LNCAP (cell line): Measurements from ENCODE around the gene NEURL3.

Experiments
- CTCF ChIP-seq: fragments of 450-650 bp; IDR thresholded peaks from 2 replicates; pipeline ENCODE4 v1.5.1; 2017; ENCODE audit warnings: mild to moderate bottlenecking

The NEURL3 gene

GRCh38 chr2:96485751-96486651 is 19.2 kb downstream of the NEURL3 start:
- no peak for TF ChIP-seq CTCF

- TF ChIP-seq CTCF: no peak
These were observed 19.8 kb downstream of the NEURL3 start for GRCh38 chr2:96485350-96485749.

- no peak for TF ChIP-seq CTCF
These were observed 21.1 kb downstream of the NEURL3 start for GRCh38 chr2:96484091-96484490.

- no peak for TF ChIP-seq CTCF
These were observed 27.7 kb downstream of the NEURL3 start for GRCh38 chr2:96477458-96477857.

GRCh38 chr2:96471772-96472171 is 33.4 kb downstream of the NEURL3 start:
- no peak for TF ChIP-seq CTCF

- TF ChIP-seq CTCF: no peak
These were observed 34.5 kb downstream of the NEURL3 start for GRCh38 chr2:96470636-96471035.

GRCh38 chr2:96470109-96470508 is 35.0 kb downstream of the NEURL3 start:
- TF ChIP-seq CTCF: no peak

GRCh38 chr2:96468904-96469303 is 36.3 kb downstream of the NEURL3 start:
- TF ChIP-seq CTCF: no peak
